B cell (primary cell): ENCODE data around the gene CDH12. TPM values are rescaled to one million over a fixed set of nuclear protein-coding genes. Genes with fewer than 3 reads are reported as not detected.

ENCODE experiments used
- ATAC-seq: fragments of 200-7000 bp; cut with Tn5 transposase; one replicate; pipeline ENCODE4 v1.10.0; 2021; ENCODE audit warnings: low read depth, mild to moderate bottlenecking, moderate number of reproducible peaks, moderate library complexity
- CTCF ChIA-PET: fragments of 350-600 bp; sonication (Branson Sonifier 250); formaldehyde crosslinking; loops from one replicate; lab custom pipeline; 2021; ENCODE audit warnings: antibody characterized with exemption, inconsistent platforms; lab: Charles Lee
- POLR2A ChIA-PET: fragments of 350-600 bp; sonication (Branson Sonifier 250); formaldehyde crosslinking; loops from one replicate; lab custom pipeline; 2021; ENCODE audit warnings: antibody characterized with exemption; lab: Charles Lee
- DNase-seq: peaks from one replicate; pipeline ENCODE4 v3.0.0; 2013
- H2AFZ ChIP-seq: 2 replicates; pipeline ENCODE4 v1.6.1; 2012; ENCODE audit warnings: mild to moderate bottlenecking, low read depth, low read length; ENCODE audit not compliant: insufficient read depth, poor library complexity, severe bottlenecking
- H3K27ac ChIP-seq, 2 donors: 1 replicate in 1 of 2; 2 replicates in 1 of 2; pipeline ENCODE4 v1.5.1; 2012 to 2013; ENCODE audit warnings: low read length in 2 of 2, mild to moderate bottlenecking in 2 of 2, moderate library complexity in 1 of 2
- H3K27me3 ChIP-seq, 4 experiments: fragments of 200-600 bp in 1 of 4; sonication (generic) in 1 of 4; replicated peaks in 1 of 4; 1 replicate in 2 of 4; 2 replicates in 2 of 4; pipeline versions ENCODE4 v1.6.1 to v1.7.0; 2013 to 2016; ENCODE audit warnings: low read length in 3 of 4, mild to moderate bottlenecking in 2 of 4, mixed read lengths in 1 of 4, moderate library complexity in 1 of 4; ENCODE audit not compliant: insufficient read depth in 4 of 4, control insufficient read depth in 3 of 4; ENCODE audit errors: control extremely low read depth in 1 of 4
- H3K36me3 ChIP-seq, 2 experiments: replicated peaks in 1 of 2; 1 replicate in 1 of 2; 2 replicates in 1 of 2; pipeline versions ENCODE4 v1.6.1 to v1.7.1; 2013; ENCODE audit warnings: low read length in 1 of 2; ENCODE audit not compliant: insufficient read depth in 2 of 2, control insufficient read depth in 1 of 2; ENCODE audit errors: control extremely low read depth in 1 of 2, extremely low read depth in 1 of 2
- H3K4me1 ChIP-seq, 2 donors: fragments of 200-600 bp in 1 of 2; sonication (generic) in 1 of 2; 1 replicate in 1 of 2; 2 replicates in 1 of 2; pipeline versions ENCODE4 v1.5.1 to v1.6.1; 2013 to 2017; ENCODE audit warnings: low read length in 2 of 2; ENCODE audit not compliant: control insufficient read depth in 2 of 2, insufficient read depth in 2 of 2
- H3K4me2 ChIP-seq: replicated peaks from 2 replicates; pipeline ENCODE3; 2012; ENCODE audit warnings: mild to moderate bottlenecking, low read depth, low read length; ENCODE audit not compliant: poor library complexity, severe bottlenecking
- H3K4me3 ChIP-seq, 5 experiments: fragments of 200-600 bp in 1 of 5; sonication (generic) in 1 of 5; 1 replicate in 3 of 5; 2 replicates in 2 of 5; pipeline versions ENCODE4 v1.5.1 to v1.7.0; 2011 to 2016; ENCODE audit warnings: low read length in 4 of 5, mild to moderate bottlenecking in 4 of 5, low read depth in 2 of 5, control low read depth in 1 of 5, moderate library complexity in 1 of 5; ENCODE audit not compliant: insufficient read depth in 1 of 5; ENCODE audit errors: control extremely low read depth in 1 of 5, extremely low read depth in 1 of 5
- H3K79me2 ChIP-seq: fragments of 200-600 bp; sonication (generic); one replicate; pipeline ENCODE4 v1.6.0; 2016; ENCODE audit warnings: low read length; ENCODE audit not compliant: control insufficient read depth, insufficient read depth
- H3K9ac ChIP-seq: fragments of 200-600 bp; sonication (generic); 2 replicates; pipeline ENCODE4 v1.6.1; 2017; ENCODE audit warnings: mild to moderate bottlenecking, low read length, moderate library complexity
- H3K9me3 ChIP-seq, 3 donors: one replicate each; pipeline versions ENCODE4 v1.6.1 to v1.7.1; 2013; ENCODE audit warnings: low read length in 2 of 3; ENCODE audit not compliant: control insufficient read depth in 2 of 3, insufficient read depth in 1 of 3; ENCODE audit errors: control extremely low read depth in 1 of 3
- H4K20me1 ChIP-seq: 2 replicates; pipeline ENCODE4 v1.6.0; 2012; ENCODE audit warnings: mild to moderate bottlenecking, low read length; ENCODE audit not compliant: insufficient read depth, control insufficient read depth, poor library complexity, severe bottlenecking
- H3K27ac Mint-ChIP-seq: one replicate; pipeline ENCODE4 v1.8.0; 2021; ENCODE audit warnings: mixed read lengths
- H3K27me3 Mint-ChIP-seq: one replicate; pipeline ENCODE4 v1.8.0; 2021; ENCODE audit warnings: mixed read lengths
- H3K4me1 Mint-ChIP-seq: one replicate; pipeline ENCODE4 v1.8.0; 2021; ENCODE audit warnings: mixed read lengths
- H3K4me3 Mint-ChIP-seq: one replicate; pipeline ENCODE4 v1.8.0; 2021; ENCODE audit warnings: mixed read lengths
- H3K9me3 Mint-ChIP-seq: one replicate; pipeline ENCODE4 v1.8.0; 2022; ENCODE audit warnings: mixed read lengths; ENCODE audit not compliant: insufficient read depth
- EZH2 ChIP-seq: IDR thresholded peaks from 2 replicates; pipeline ENCODE4 v1.6.1; 2012; ENCODE audit warnings: borderline replicate concordance, low read depth, mild to moderate bottlenecking, moderate library complexity, low read length; ENCODE audit not compliant: insufficient read depth, poor library complexity, severe bottlenecking
- WGBS: methylation state at CpG from one replicate; pipeline ENCODE4 v1.1.5; 2013; ENCODE audit warnings: missing lambda C conversion rate; ENCODE audit not compliant: insufficient coverage; 5-methylcytosine and 5-hydroxymethylcytosine counted together
- intact Hi-C: fragments of 100-400 bp; cut with micrococcal nuclease; formaldehyde crosslinking; loops from one replicate; pipeline ENCODE4 v1.10.0; 2022
- polyA plus RNA-seq: library from polyadenylated mRNA; depleted of rRNA; stranded (reverse); fragments of >200 nt; gene quantifications from 2 replicates; pipeline ENCODE4 v1.2.3, GENCODE V29; 2012
- total RNA-seq, 2 donors: library from RNA; stranded (reverse); fragments of 120-200 nt in 1 of 2; gene quantifications; 1 replicate in 1 of 2; 2 replicates in 1 of 2; pipeline versions ENCODE4 v1.2.3 to v1.2.4, GENCODE V29; 2013 to 2022
- TF ChIP-seq, protein P1 (sequence below): fragments of 200-600 bp; IDR thresholded peaks from one replicate; pipeline ENCODE4 v1.8.0; 2022; ENCODE audit warnings: antibody characterized with exemption, mild to moderate bottlenecking

The CDH12 gene
- total and polyA plus RNA-seq, 2 donors (not counting 1 experiment from before 2014, with no cell fraction given), result not detected

DNA sequence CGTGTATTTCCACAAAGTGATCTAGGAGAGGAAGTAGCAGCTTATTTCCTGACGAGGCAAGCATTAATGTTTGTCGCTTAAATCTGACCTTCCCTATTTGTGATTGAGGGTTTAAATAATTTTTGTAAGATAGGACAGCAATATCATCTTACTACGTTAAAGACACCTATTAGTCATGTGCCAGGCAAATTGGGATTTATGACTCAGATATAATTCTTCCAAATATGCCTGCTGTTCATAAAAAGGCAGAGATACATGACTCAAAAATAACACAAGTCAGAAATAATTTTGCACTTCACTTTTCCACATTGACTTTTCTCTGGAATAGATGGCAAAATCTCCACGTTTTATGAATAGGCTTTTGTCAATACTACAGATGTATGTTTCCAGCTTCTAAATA lies 43.0 kb upstream of the CDH12 start:
- Histone ChIP-seq H3K79me2 (no peaks in the 10 kb centered on the region), H2AFZ (no peak overlapping the region), H3K4me3 (no peak overlapping the region), H3K27me3 (no peaks in the 10 kb centered on the region), H3K27ac (no peak overlapping the region), H3K9me3 (peaks cover 0 to 5% (median 0%) of the 10 kb centered on the region in 3 donors), H3K9ac (no peak overlapping the region), H3K4me1 (no peaks in the 10 kb centered on the region), H3K4me2 (no peak overlapping the region), H3K36me3 (no peaks in the 10 kb centered on the region), H4K20me1 (no peaks in the 10 kb centered on the region)
- H3K4me1 Mint-ChIP-seq, result no peaks in the 10 kb centered on the region
- DNase-seq, result no peak
- H3K27me3 Mint-ChIP-seq, result no peaks in the 10 kb centered on the region
- POLR2A ChIA-PET, result no interaction called here
- no peaks in the 10 kb centered on the region for H3K9me3 Mint-ChIP-seq
- TF ChIP-seq EZH2, result no peak
- TF ChIP-seq, protein P1, sequence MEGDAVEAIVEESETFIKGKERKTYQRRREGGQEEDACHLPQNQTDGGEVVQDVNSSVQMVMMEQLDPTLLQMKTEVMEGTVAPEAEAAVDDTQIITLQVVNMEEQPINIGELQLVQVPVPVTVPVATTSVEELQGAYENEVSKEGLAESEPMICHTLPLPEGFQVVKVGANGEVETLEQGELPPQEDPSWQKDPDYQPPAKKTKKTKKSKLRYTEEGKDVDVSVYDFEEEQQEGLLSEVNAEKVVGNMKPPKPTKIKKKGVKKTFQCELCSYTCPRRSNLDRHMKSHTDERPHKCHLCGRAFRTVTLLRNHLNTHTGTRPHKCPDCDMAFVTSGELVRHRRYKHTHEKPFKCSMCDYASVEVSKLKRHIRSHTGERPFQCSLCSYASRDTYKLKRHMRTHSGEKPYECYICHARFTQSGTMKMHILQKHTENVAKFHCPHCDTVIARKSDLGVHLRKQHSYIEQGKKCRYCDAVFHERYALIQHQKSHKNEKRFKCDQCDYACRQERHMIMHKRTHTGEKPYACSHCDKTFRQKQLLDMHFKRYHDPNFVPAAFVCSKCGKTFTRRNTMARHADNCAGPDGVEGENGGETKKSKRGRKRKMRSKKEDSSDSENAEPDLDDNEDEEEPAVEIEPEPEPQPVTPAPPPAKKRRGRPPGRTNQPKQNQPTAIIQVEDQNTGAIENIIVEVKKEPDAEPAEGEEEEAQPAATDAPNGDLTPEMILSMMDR, result no peak
- H3K27ac Mint-ChIP-seq, result no peak overlapping the region
- ATAC-seq, result no peak
- CTCF ChIA-PET, result no interaction called here
- intact Hi-C loops, result no loop called here
- H3K4me3 Mint-ChIP-seq, result no peak overlapping the region
- WGBS, result no CpG with 5 or more reads among the region's 5 CpGs

DNA sequence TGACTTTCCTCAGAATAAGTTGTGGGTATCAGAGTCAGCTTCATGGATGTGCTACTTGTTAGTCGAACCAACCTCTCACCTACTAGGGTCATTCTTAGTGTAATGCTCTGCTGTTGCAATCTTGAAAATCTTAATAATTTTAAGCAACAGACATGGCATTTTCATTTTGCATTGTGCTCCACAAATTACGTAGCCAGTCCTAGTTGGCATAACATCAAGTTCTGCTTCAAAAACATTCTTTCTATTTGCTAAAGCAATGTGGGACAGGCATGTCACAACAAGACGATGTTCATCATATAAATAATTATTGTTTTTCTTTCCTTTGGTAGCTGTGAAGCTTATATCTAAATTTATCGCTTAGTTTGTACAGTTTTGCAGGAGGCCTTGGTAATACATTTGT lies 39.3 kb upstream of the CDH12 start:
- Mint-ChIP-seq H3K9me3 (peaks cover 3% of the 10 kb centered on the region), H3K4me3 (no peak overlapping the region), H3K27ac (no peak overlapping the region), H3K4me1 (no peaks in the 10 kb centered on the region), H3K27me3 (no peaks in the 10 kb centered on the region)
- intact Hi-C loops, result no loop called here
- Histone ChIP-seq H3K36me3 (no peaks in the 10 kb centered on the region), H3K4me1 (no peaks in the 10 kb centered on the region), H3K27ac (no peak overlapping the region), H2AFZ (no peak overlapping the region), H3K4me2 (no peak overlapping the region), H4K20me1 (no peaks in the 10 kb centered on the region), H3K9ac (no peak overlapping the region), H3K4me3 (no peak overlapping the region), H3K79me2 (no peaks in the 10 kb centered on the region), H3K9me3 (no peaks in the 10 kb centered on the region), H3K27me3 (no peaks in the 10 kb centered on the region)
- no peak for ATAC-seq
- ChIA-PET CTCF (no interaction called here), POLR2A (no interaction called here)
- WGBS, result 100% methylated on average over 1 of the region's 4 CpGs
- TF ChIP-seq, protein P1, result no peak
- DNase-seq, result no peak
